Bronchus fibroblast of lung (primary cell): ENCODE data around the gene CBY2. TPM values are rescaled to one million over a fixed set of nuclear protein-coding genes. Genes with fewer than 3 reads are reported as not detected.

Experiments used
- total RNA-seq: library from RNA; depleted of rRNA; stranded (reverse); fragments of >200 nt; gene quantifications from 2 replicates; pipeline ENCODE4 v1.2.3, GENCODE V29; 2015

Gene CBY2, protein sequence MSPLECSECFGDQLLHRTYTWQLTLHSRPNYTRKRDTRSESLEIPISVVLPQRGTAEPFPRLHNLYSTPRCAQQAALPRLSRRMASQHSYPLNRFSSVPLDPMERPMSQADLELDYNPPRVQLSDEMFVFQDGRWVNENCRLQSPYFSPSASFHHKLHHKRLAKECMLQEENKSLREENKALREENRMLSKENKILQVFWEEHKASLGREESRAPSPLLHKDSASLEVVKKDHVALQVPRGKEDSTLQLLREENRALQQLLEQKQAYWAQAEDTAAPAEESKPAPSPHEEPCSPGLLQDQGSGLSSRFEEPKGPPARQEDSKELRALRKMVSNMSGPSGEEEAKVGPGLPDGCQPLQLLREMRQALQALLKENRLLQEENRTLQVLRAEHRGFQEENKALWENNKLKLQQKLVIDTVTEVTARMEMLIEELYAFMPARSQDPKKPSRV
- total RNA-seq, result not detected in 2 replicates

DNA sequence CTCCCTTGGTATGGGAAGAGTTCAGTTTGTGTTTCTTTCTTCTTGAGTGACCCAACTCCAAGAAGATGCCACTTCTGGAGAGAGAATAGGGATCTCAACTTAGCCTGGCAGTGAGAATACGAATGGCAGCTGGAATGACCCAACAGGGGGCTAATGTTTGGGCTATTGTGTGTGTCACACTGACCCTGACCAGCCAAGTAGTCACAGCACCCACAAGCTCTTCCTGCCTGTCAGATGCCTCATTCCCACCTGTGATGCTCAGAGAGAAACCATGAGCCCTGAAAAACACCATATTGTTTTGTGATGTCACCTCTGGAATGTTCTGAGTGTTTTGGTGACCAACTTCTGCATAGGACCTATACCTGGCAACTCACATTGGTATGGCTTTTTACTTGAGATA is at the start of gene CBY2:
CBY2 (plus strand) TSS at position 233 of the 400 bp plus-strand sequence; CDS start at position 304, 71 bp downstream.

Other genes starting within 250 kb of the CBY2 start
- 19.5 and 21.0 TPM in 2 replicates for gene COG3, start 237.4 kb upstream of the CBY2 start, total RNA-seq
- gene ERICH6B, start 86.6 kb upstream of the CBY2 start, total RNA-seq, result not detected in 2 replicates
- gene SIAH3, start 149.4 kb downstream of the CBY2 start, total RNA-seq, result under 0.01 TPM in 1 of 2 replicates, not detected in the other